Midbrain (tissue), 1 donor: ENCODE results near the gene NLRP13.
"Not testable (repeated sequence)": the region's sequence is repeated elsewhere in the genome, so short reads cannot be mapped to it uniquely, and the experiment has no call there.

ENCODE experiments used
- DNase-seq: peaks from one replicate; lab custom pipeline; 2025; lab: John Stamatoyannopoulos, UW

NLRP13 gene, protein sequence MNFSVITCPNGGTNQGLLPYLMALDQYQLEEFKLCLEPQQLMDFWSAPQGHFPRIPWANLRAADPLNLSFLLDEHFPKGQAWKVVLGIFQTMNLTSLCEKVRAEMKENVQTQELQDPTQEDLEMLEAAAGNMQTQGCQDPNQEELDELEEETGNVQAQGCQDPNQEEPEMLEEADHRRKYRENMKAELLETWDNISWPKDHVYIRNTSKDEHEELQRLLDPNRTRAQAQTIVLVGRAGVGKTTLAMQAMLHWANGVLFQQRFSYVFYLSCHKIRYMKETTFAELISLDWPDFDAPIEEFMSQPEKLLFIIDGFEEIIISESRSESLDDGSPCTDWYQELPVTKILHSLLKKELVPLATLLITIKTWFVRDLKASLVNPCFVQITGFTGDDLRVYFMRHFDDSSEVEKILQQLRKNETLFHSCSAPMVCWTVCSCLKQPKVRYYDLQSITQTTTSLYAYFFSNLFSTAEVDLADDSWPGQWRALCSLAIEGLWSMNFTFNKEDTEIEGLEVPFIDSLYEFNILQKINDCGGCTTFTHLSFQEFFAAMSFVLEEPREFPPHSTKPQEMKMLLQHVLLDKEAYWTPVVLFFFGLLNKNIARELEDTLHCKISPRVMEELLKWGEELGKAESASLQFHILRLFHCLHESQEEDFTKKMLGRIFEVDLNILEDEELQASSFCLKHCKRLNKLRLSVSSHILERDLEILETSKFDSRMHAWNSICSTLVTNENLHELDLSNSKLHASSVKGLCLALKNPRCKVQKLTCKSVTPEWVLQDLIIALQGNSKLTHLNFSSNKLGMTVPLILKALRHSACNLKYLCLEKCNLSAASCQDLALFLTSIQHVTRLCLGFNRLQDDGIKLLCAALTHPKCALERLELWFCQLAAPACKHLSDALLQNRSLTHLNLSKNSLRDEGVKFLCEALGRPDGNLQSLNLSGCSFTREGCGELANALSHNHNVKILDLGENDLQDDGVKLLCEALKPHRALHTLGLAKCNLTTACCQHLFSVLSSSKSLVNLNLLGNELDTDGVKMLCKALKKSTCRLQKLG

DNA sequence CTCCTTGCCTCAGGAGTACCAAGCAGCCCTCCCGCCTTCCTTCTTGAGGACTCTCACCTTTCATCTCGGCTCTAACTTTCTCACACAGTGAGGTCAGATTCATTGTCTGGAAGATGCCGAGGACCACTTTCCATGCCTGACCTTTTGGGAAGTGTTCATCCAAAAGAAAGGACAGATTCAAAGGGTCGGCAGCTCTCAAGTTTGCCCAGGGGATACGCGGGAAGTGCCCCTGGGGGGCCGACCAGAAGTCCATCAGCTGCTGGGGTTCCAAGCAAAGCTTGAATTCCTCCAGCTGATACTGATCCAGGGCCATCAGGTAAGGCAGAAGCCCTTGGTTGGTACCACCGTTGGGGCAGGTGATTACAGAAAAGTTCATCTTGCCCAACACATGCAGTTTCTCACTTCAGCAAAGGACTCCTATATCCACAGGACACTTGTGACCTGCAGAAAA is at the start of gene NLRP13:
Gene NLRP13, minus strand, starts transcription at position 401 of the 451 bp plus-strand sequence. Its CDS starts 25 bp downstream, at position 376.
- DNase-seq: no peak

DNA sequence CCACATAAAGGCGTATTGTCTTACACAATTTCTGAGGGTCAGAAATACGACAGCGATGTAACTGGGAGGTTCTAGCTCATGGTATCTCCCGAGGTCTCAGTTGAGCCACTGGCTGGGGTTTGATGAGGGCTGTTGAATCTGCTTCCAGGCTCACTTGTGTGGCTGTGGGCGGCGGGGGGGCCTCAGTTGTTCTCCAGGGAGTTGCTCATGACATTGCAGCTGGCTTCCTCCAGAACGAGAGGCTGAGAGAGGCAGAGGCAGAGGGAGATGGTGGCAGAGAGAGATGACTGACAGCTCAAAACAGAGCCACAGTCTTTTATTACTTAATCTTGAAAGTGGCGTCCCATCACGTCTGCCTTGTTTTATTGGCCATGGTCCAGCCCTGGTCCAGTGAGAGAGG is 48.3 kb upstream of the NLRP13 start:
- DNase-seq: no peak

DNA sequence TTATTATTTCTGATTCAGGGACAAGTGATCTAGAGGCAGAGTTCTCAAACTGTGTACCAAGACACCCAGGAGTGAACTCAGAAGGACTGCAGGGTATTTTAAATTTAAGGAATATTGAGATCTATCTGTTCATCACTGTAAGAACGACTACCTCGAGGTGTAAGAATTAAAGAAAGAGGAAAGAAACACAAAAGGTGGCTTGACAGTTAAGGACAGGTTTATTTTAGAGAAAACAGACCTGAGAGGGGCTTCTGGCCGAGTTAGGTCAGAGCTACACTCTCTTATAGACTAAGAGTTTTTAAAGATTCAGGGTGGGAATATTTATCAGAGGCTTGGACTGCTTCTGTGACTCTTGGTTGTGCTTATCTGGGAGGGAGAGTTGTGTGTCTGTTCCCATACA is 41.8 kb upstream of the NLRP13 start:
- DNase-seq: no peak

DNA sequence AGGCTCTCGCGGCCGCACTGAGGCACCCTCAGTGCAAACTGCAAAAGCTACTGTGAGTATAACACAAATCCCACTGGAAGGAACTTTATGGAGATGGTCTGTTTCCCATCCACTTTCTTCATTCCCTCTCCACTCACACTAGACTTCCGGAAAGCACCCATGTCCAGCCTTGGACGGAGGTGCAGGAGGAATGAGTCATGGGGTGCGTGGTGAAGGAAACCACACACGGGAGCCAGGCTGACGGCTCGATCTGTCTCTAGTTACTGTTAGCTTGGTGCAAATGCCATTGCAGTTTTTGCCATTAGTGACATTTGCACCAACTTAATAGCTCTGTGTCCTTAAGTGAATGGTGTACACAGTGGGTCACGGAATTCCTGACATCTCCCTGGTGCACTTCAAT is 30.1 kb upstream of the NLRP13 start:
- no peak for DNase-seq

DNA sequence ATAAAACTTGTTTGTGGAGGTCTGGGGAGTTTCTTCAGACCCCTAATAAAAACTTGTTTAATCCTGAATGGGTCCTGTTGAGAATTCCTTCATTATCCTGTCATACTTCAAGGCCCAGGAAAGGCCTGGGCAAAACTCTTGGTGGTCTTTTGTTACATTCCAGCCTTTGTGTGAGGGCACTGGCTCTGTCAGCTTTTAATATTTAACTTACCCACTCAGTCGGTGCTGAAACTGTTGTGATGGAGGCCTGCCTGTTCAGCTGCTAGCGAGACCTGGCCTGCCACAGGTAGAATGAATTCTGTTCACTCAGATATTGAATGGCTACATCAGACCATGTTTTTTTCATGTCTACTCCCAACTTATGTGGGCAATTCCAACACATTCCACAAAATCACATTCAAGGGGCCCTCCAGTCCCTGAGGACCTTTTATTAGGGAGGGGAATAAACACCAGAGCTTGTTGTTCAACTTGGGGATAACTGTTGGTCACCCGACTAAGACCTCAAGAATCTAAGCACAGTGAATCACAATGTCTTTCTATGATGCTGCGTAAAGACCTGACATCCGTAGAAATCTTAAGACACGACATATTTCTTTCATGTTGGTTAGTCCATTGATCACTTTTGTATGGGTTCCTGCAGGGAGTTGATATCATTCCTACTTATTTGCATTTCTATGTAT is 28.0 kb upstream of the NLRP13 start:
- DNase-seq: no peak

DNA sequence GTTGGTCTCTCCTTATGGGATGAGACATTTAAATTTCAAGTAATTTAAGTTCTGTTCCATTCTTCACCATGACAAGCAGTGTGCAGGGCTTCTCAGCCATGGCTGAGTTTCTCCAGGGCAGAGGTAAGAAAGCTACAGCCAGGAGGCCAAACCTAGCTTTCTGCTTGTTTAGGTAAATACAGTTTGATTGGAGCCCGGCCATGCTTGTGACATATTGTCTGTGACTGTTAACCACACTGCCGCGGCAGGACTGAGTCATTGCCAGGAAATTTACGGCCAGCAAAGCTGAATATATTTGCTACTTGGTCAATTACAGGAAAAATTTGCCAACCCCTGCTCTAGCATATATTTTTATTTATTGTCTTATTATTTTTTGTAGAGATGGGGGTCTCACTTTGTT is 26.2 kb upstream of the NLRP13 start:
- DNase-seq: no peak

DNA sequence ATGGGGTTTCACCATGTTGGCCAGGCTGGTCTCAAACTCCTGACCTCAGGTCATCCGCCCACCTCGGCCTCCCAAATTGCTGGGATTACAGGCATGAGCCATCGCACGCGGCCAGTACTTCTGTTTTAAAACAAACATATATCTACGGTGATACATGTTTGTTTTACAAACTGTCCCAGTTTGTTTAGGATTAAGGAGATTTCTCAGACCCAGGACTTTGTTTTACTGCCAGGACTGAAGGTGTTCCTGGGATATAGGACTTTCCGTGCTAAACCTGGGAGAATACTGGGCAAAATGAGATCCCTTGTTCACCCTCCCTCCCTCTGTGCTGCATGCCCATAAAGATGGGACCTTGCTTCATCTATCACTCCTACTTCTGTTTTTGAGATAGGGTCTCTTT is 24.3 kb upstream of the NLRP13 start:
- DNase-seq: no peak

DNA sequence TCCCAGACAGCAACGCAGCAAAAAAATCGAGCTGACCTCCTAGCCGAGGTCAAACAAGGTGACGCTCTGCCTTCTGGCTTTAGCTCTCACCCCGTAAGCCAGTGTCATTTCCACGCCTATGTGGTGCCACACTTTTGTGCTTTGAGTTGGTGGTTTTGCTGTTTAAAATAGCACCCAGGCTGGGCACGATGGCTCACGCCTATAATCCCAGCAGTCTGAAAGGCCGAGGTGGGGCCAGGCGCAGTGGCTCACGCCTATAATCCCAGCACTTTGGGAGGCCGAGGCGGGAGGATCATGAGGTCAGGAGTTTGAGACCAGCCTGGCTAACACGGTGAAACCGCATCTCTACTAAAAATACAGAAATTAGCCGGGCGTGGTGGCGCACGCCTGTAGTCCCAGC is 18.4 kb upstream of the NLRP13 start:
- not testable (repeated sequence) for DNase-seq

DNA sequence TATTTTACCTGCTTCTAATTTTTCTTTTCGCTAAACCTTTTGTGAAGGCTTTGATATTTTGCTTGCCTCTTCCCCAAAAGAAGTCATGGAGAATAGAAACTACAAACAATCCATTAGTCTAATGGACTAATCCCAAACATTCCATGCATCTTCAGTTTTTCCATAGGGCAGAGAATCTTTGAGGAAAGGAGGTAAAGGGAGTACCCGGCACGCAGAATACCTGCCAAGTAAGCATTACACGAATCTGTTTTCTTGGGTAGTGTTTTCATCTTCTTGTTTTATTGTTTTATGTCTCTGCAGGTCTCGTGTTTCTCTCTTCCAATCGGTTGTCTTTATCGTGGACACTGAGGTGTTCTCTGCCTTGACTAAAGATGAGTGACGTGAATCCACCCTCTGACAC is 15.4 kb upstream of the NLRP13 start, which contains the start of gene NLRP8:
Gene NLRP8, plus strand, starts transcription at position 301 of the 400 bp plus-strand sequence.
- DNase-seq: no peak

DNA sequence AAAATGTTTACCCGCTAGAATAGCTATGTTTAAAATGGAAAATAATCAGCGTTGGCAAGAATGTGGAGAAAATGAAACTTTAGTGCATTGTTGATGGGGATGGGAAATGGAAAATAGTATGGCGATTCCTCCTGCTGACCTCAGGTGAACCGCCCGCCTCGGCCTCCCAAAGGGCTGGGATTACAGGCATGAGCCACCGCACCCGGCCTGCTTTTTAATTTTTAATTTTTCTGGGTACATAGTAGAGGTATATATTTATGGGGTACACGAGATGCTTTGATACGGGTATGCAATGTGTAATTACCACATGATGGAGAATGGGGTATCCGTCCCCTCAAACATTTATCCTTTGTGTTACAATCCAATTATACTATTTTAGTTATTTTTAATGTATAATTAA is 8.2 kb upstream of the NLRP13 start:
- DNase-seq: no peak

DNA sequence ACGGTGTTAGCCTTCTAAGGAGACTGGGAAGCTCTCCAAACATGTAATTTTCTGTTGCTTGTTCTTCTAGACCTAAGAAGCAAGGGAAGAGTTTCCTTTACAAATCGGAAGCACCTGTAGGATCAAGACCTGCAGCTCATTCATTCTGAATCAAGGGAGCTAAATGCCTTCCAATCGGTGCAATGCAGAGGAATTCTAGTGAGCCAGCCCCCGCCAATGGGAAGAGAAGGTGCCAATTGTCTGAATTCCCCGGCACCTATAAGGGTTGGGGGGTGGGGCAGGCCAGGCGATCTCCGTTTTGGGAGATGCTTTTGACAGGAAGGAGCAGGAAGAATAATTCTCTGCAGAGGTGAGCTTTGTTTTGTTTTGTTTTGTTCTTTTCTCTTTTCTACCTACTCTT is 7.1 kb upstream of the NLRP13 start:
- DNase-seq: no peak

DNA sequence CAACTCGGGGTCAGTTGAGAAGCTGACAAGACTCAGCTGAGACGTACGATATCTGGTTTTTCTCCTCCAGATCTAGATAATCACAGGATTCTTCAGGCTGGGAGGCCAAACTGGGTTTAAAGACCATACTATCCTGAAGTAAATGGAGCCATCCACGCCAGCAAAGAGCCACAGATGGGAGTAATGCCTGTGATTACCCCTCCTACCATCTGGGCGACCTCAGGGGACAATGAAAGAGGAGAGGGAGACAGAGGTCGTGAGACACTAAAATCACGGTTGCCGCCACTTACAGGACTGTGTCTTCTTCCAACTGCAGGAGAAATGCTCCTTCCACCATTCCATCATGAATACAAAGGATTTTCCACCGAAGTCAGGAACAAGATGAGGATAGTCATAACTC is 3.1 kb upstream of the NLRP13 start:
- DNase-seq: no peak

DNA sequence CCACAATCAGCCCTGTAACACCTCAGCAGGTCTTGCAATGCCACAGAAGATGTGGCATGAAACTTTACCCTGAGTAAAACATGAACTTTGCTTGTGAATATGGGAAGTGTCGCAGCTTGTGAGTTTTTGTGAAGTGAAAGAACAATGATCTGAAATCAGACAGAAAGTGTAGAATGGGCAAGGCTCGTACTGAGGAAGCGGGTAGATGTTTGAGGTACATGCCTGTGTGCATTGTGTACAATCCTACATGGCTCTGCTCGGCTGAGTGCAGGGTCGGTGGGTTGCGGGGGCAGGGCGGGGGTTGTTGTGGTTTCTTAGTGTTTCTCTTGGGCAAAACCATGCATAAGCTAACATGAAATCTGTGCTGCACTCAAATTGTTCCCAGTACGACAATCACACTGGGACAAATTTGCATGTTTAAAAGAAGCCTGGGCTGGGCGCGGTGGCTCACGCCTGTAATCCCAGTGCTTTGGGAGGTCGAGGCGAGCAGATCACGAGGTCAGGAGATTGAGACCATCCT is 1.1 kb downstream of the NLRP13 start:
- DNase-seq: no peak

DNA sequence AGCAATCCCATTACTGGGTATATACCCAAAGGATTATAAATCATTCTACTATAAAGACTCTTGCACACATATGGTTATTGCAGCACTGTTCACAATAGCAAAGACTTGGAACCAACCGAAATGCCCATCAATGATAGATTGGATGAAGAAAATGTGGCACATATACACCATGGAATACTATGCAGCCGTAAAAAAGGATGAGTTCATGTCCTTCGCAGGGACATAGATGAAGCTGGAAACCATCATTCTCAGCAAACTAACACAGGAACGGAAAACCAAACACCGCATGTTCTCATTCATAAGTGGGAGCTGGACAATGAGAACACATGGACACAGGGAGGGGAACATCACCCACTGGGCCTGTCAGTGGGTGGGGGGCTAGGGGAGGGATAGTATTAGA is 2.9 kb downstream of the NLRP13 start:
- not testable (repeated sequence) for DNase-seq

DNA sequence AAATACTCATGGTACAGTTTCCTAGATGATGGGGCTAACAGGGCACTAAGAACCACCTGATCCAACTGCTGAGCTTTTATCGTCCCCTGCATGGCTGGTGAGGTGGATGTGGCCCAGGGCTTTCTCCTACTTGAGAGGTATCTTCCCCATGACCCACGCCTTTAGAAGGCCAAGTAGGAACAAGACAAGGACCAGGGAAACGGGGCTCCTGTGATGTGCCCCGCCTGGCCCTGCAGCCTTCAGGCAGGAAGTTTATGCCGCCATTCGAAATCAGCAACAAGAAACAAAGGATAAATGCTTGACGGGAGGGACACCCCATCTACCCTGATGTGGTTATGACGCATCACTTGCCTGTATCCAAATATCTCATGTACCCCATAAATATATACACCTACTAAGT is 4.1 kb downstream of the NLRP13 start:
- DNase-seq: no peak

DNA sequence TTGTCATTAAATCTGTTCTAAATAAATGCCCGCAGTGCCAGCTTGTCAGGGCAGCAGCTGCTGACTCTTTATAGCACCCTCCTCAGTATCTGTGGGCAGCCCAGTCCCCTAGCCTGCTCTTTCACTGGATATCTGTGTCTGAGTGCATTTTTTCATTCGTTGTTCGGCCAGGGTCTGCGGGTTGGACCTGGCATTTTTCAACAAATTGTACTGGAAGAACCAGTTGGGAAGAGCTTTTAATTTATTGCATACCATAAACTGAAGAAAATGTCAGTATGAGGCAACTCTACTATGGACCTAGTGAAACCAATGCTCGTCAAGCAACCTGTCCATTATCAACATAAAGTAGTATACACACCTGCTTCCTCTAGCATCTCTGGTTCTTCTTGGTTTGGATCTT is 8.6 kb downstream of the NLRP13 start:
- no peak for DNase-seq

DNA sequence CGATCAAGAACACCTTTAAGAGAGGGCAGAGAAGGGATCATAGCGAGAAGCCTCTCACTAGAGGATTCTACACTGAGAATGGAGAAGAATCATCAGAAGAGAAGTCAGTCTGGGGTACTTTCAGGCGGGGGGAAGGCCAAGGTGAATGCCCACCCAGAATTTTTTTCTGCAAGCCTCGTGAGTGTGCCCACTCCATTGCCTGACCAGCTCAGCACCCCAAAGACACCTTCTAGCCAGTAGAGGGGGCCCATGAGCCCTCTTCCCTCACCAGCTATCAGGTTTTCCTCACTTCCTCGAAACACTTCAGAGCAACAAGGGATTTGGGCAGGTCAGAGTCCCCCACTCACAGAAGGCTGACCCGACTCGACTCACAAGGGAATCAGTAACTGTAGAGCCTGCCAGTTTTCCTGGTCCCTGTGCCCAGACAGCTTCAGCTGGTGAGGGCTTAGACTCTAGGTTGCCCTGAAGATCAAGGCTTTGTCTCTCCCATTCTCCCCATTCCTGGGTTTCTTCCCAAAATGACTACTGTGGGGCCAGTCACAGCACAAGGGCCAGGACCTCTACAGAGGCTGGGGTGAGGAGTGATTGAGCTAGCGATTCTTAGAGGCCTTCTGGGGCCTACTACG is 18.4 kb downstream of the NLRP13 start:
- DNase-seq: no peak

DNA sequence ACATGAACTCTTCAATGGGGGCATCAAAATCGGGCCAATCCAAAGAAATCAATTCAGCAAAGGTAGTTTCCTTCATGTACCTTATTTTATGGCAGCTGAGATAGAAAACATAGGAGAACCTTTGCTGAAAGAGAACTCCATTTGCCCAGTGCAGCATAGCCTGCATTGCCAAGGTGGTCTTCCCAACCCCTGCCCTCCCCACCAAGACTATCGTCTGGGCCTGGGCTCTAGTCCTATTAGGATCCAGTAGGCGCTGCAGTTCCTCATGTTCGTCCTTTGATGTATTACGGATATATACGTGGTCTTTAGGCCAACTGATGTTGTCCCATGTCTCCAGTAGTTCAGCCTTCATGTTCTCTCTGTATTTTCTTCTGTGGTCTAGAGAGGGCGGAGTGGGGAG is 19.2 kb downstream of the NLRP13 start:
- no peak for DNase-seq

DNA sequence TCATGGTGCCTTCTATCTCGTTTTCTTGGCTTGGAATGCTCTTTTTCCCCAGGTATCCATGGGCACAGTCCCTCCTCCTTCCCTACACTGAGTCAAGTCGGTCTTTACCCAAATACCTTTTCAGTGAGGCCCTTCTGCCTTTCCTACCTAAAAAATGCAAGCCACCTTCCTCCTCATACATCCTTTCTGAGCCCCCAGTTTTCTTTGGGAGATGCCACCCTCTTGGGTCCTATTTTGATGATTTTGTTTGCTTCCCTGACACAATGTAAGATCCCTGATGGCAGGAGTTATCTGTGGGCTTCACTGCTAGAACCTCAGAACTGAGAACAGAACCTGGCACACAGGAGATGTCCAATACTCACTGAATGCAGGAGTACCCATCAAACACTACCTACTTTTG is 22.3 kb downstream of the NLRP13 start:
- DNase-seq: no peak

DNA sequence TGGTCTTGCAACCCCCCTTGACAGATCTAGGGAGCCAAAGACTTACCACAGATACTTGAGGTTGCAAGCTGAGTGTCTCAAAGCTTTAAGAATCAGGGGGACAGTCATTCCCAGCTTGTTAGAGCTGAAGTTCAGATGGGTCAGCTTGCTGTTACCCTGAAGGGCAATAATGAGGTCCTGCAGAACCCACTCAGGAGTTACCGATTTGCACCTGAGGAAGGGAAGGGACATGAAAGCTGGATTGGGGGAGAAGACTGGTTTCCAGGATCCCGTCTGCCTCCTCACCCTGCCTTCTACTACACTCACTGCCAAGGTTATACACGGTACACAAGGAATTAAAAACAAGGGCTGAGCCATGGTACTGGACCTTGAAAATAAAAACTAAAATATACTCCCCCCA is 24.4 kb downstream of the NLRP13 start:
- DNase-seq: no peak

DNA sequence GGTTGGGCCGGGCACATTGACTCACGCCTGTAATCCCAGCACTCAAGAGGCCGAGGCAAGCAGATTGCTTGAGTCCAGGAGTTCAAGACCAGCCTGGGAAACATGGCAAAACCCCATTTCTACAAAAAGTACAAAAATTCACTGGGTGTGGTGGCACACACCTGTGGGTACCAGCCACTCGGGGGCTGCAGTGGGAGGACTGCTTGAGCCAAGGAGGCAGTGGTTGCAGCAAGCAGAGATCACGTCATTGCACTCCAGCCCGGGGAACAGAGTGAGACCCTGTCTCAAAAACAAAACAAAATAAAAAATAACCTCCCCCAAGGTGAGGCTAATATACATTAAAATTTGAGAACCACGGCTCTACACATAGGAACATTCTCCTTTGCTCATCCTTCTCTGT is 24.9 kb downstream of the NLRP13 start:
- no peak for DNase-seq
